Choroid plexus epithelial cell (primary cell): ENCODE data around the gene DLG1.

Experiments used
- DNase-seq: peaks from one replicate; pipeline ENCODE4 v3.0.0-alpha.2; 2010; ENCODE audit warnings: low read depth
- H3K4me3 ChIP-seq: 2 replicates; pipeline ENCODE4 v1.5.1; 2011; ENCODE audit warnings: low read depth, mild to moderate bottlenecking, control low read depth, low read length, moderate library complexity
- CTCF ChIP-seq: conservative IDR thresholded peaks from 2 replicates; pipeline ENCODE4 v1.5.1; 2011; ENCODE audit warnings: low read depth, mild to moderate bottlenecking, control low read depth, inconsistent platforms, low read length, moderate library complexity

DLG1 gene

GRCh38 chr3:197298945-197299854 lies 788 bp upstream of the DLG1 start:
- peak; percentile 18 for DNase-seq
- no peak for TF ChIP-seq CTCF
- peak overlapping the region; percentile 92 for H3K4me3 ChIP-seq

- no peak for TF ChIP-seq CTCF
- peak; percentile 88 for DNase-seq
- H3K4me3 ChIP-seq = peak overlapping the region; percentile 92
These were observed 704 bp downstream of the DLG1 start for GRCh38 chr3:197297476-197298340.

- no peak for TF ChIP-seq CTCF
- H3K4me3 ChIP-seq = peak overlapping the region; percentile 92
- DNase-seq = no peak
These were observed 1.4 kb downstream of the DLG1 start for GRCh38 chr3:197297002-197297401.

GRCh38 chr3:197296545-197296944 lies 1.9 kb downstream of the DLG1 start:
- no peak for DNase-seq
- H3K4me3 ChIP-seq = peak overlapping the region; percentile 92

GRCh38 chr3:197295871-197296270 lies 2.5 kb downstream of the DLG1 start:
- no peak for DNase-seq
- no peak for TF ChIP-seq CTCF

More at GRCh38 chr3:197296545-197296944, 1.9 kb downstream of the DLG1 start:
- no peak for TF ChIP-seq CTCF

GRCh38 chr3:197293605-197294237 lies 4.7 kb downstream of the DLG1 start:
- H3K4me3 ChIP-seq = no peak overlapping the region
- TF ChIP-seq CTCF = no peak

More at GRCh38 chr3:197295871-197296270, 2.5 kb downstream of the DLG1 start:
- H3K4me3 ChIP-seq = peak overlapping the region; percentile 92

More at GRCh38 chr3:197293605-197294237, 4.7 kb downstream of the DLG1 start:
- DNase-seq = no peak
